ENCODE results near the gene SDK1. TPM values are rescaled to one million over a fixed set of nuclear protein-coding genes. Genes with fewer than 3 reads are reported as not detected.

SDK1 gene
- total and polyA plus RNA-seq, 2 of the 8 experiments (the other 6 are each of a cell fraction or from before 2014, with no cell fraction given) = 3.3 to 7.2 TPM

- TF ChIP-seq JUN (IDR thresholded peaks at IDR 0.05; ENCODE audit: low read depth, low read length) (no peak), EGR1 (IDR thresholded peaks at IDR 0.05; ENCODE audit: borderline replicate concordance, low read depth, low read length) (no peak), SIX5 (IDR thresholded peaks at IDR 0.05; ENCODE audit: low read depth, low read length) (no peak), GABPA (IDR thresholded peaks at IDR 0.05; ENCODE audit: borderline replicate concordance, insufficient read depth, low read length) (no peak), RBBP5 (IDR thresholded peaks at IDR 0.05; ENCODE audit: borderline replicate concordance, low read depth, low read length) (no peak), POLR2A (IDR thresholded peaks at IDR 0.05; ENCODE audit: control extremely low read depth in 1 of 2, low read depth in 2 of 2, low read length in 2 of 2) (no peak), BCL11A (IDR thresholded peaks at IDR 0.05; ENCODE audit: low read depth in 2 of 2, low read length in 2 of 2) (no peak), USF2 (IDR thresholded peaks at IDR 0.05; ENCODE audit: low read length) (no peak), SRF (IDR thresholded peaks at IDR 0.05; ENCODE audit: low read depth, low read length) (no peak), SP4 (IDR thresholded peaks at IDR 0.05; ENCODE audit: low read length) (no peak), TAF7 (optimal IDR thresholded peaks at IDR 0.05; ENCODE audit: borderline replicate concordance, low read depth, low read length) (no peak), NRF1 (IDR thresholded peaks at IDR 0.05; ENCODE audit: low read depth, low read length) (no peak), RNF2 (IDR thresholded peaks at IDR 0.05; ENCODE audit: borderline replicate concordance, low read depth, low read length, missing control alignments, poor library complexity, severe bottlenecking) (no peak)
- 100% methylated on average over 3 of the region's 3 CpGs; no CpG with 5 or more reads in 1 of the 2 experiments for WGBS, 2 experiments (ENCODE audit: extremely low coverage in 1 of 2, insufficient coverage in 1 of 2, insufficient read length in 1 of 2, insufficient replicate concordance in 2 of 2, low coverage in 1 of 2, low lambda C conversion rate in 2 of 2, missing lambda C conversion rate in 1 of 2)
- no peak overlapping the region for H2AK5ac ChIP-seq (ENCODE audit: low read depth, low read length)
- no peak overlapping the region for H2BK120ac ChIP-seq (replicated peaks; ENCODE audit: low read depth, low read length)
- no peak overlapping the region for H3K27ac ChIP-seq (ENCODE audit: low read depth, low read length)
- no peak overlapping the region for H4K91ac ChIP-seq (replicated peaks; ENCODE audit: insufficient read length, low read length)
- no peak overlapping the region for H2BK12ac ChIP-seq (ENCODE audit: low read depth, low read length)
- H3K4ac ChIP-seq (replicated peaks; ENCODE audit: insufficient read length, low read depth, low read length) = no peak overlapping the region
- H3K9ac ChIP-seq (replicated peaks in 1 of 4; ENCODE audit: extremely low read depth in 1 of 4, low read depth in 3 of 4, low read length in 3 of 4) = no peak overlapping the region
- H4K8ac ChIP-seq (ENCODE audit: extremely low read depth, insufficient read depth, low read length) = no peak overlapping the region
- no peak overlapping the region for H3K18ac ChIP-seq (ENCODE audit: extremely low read depth, low read length)
- no peak overlapping the region for H3K23ac ChIP-seq (ENCODE audit: insufficient read length)
- POLR2A ChIA-PET (ENCODE audit: partially characterized antibody) = no interaction called here
- H2AFZ ChIP-seq (ENCODE audit: low read length) = no peak overlapping the region
- H3K9me3 ChIP-seq (ENCODE audit: insufficient read depth in 2 of 2, low read depth in 1 of 2, low read length in 1 of 2) = no peaks in the 10 kb centered on the region
- H4K5ac ChIP-seq (ENCODE audit: insufficient read length, low read depth, low read length) = no peak overlapping the region
- no peaks in the 10 kb centered on the region for H3K27me3 ChIP-seq (replicated peaks in 1 of 4; ENCODE audit: control insufficient read depth in 3 of 4, extremely low read depth in 1 of 4, insufficient read depth in 3 of 4, low read length in 3 of 4)
- no peak overlapping the region for H3K56ac ChIP-seq (replicated peaks; ENCODE audit: insufficient read length, low read depth, low read length)
- H4K20me1 ChIP-seq (replicated peaks in 1 of 2; ENCODE audit: control insufficient read depth in 1 of 2, insufficient read depth in 2 of 2, low read length in 2 of 2) = no peaks in the 10 kb centered on the region
- CTCF ChIA-PET (ENCODE audit: partially characterized antibody) = no interaction called here
- H3K23me2 ChIP-seq (ENCODE audit: low read depth, low read length) = no peaks in the 10 kb centered on the region
- no peak overlapping the region for H3K14ac ChIP-seq (ENCODE audit: insufficient read length)
- no peaks in the 10 kb centered on the region for H3K36me3 ChIP-seq (ENCODE audit: control insufficient read depth in 2 of 4, insufficient read depth in 4 of 4, low read length in 3 of 4)
- no peak overlapping the region for H2BK5ac ChIP-seq (ENCODE audit: low read depth, low read length)
- peaks cover 2% of the 10 kb centered on the region; the same call in 1 of the 2 replicates for H3K79me1 ChIP-seq (ENCODE audit: low read depth, low read length)
- no peak for DNase-seq (ENCODE audit: low read depth in 1 of 2, low spot score in 2 of 2)
- H2BK15ac ChIP-seq (ENCODE audit: low read length) = no peak overlapping the region
- H3K4me1 ChIP-seq (replicated peaks in 1 of 4; ENCODE audit: control insufficient read depth in 3 of 4, insufficient read depth in 4 of 4, low read length in 3 of 4) = peaks cover 0 to 4% (median 2%) of the 10 kb centered on the region in 4 experiments; a peak in 3 of 7 replicates
- no peak overlapping the region for H3K4me3 ChIP-seq (ENCODE audit: extremely low read depth in 1 of 4, insufficient read depth in 2 of 4, low read depth in 3 of 4, low read length in 4 of 4)
- no peak for FAIRE-seq
- no peak overlapping the region for H2BK20ac ChIP-seq (ENCODE audit: low read length)
- no peak overlapping the region for H3K4me2 ChIP-seq (ENCODE audit: insufficient read depth in 1 of 2, low read depth in 2 of 2, low read length in 2 of 2)
- H3K79me2 ChIP-seq (ENCODE audit: control insufficient read depth in 1 of 2, insufficient read depth in 2 of 2, low read length in 2 of 2) = peaks cover 0 to 12% of the 10 kb centered on the region in 2 experiments; a peak in 2 of 4 replicates
These were observed 8.1 kb downstream of the SDK1 start for GRCh38 chr7:3309140-3309539.
